GM21528 (cell line): ENCODE measurements around the gene MISP.
"Not testable (repeated sequence)": the region's sequence is repeated elsewhere in the genome, so short reads cannot be mapped to it uniquely, and the experiment has no call there.

ENCODE experiments used
- ATAC-seq: cut with Tn5 transposase; IDR thresholded peaks from one replicate; pipeline ENCODE4 v1.9.1; 2021; ENCODE audit warnings: mild to moderate bottlenecking, moderate library complexity; ENCODE audit not compliant: unreplicated experiment, low FRiP score

MISP gene

GRCh38 chr19:750640-751423 lies at the start of gene MISP:
Gene MISP (plus strand): TSS chr19:751112. CDS start chr19:756947, 5,835 bp downstream.
- no peak for ATAC-seq

- not testable (repeated sequence) for ATAC-seq
Measured at GRCh38 chr19:702847-703246, 48.1 kb upstream of the MISP start.

- no peak for ATAC-seq
Measured at GRCh38 chr19:703329-703650, 47.6 kb upstream of the MISP start.

GRCh38 chr19:703651-704446 lies 47.1 kb upstream of the MISP start:
- ATAC-seq, result no peak

GRCh38 chr19:704447-704741 lies 46.5 kb upstream of the MISP start:
- no peak for ATAC-seq

- ATAC-seq, result no peak
Measured at GRCh38 chr19:708154-709143, 42.5 kb upstream of the MISP start, which contains the start of gene PALM. Gene PALM (plus strand): TSS chr19:708935. CDS start chr19:709147, 212 bp downstream.

GRCh38 chr19:709196-709964 lies 41.5 kb upstream of the MISP start:
- no peak for ATAC-seq

GRCh38 chr19:709965-710571 lies 40.8 kb upstream of the MISP start:
- ATAC-seq, result no peak

GRCh38 chr19:710767-711166 lies 40.1 kb upstream of the MISP start:
- no peak for ATAC-seq

- no peak for ATAC-seq
Measured at GRCh38 chr19:711254-711653, 39.7 kb upstream of the MISP start.

GRCh38 chr19:715347-715746 lies 35.6 kb upstream of the MISP start:
- no peak for ATAC-seq

- no peak for ATAC-seq
Measured at GRCh38 chr19:718251-718951, 32.5 kb upstream of the MISP start.

GRCh38 chr19:718991-719512 lies 31.9 kb upstream of the MISP start:
- ATAC-seq, result no peak

- ATAC-seq, result no peak
Measured at GRCh38 chr19:719636-720344, 31.1 kb upstream of the MISP start.

GRCh38 chr19:720345-721160 lies 30.4 kb upstream of the MISP start:
- no peak for ATAC-seq

GRCh38 chr19:722553-723101 lies 28.3 kb upstream of the MISP start:
- no peak for ATAC-seq

GRCh38 chr19:723247-723646 lies 27.7 kb upstream of the MISP start:
- ATAC-seq, result no peak
